ENCODE measurements around the gene RNF128.

RNF128 gene

GRCh38 chrX:106692425-106693065 lies 34.0 kb upstream of the RNF128 start:
- Histone ChIP-seq H3K9me2 (replicated peaks; ENCODE audit: insufficient read depth, low read length) (no peaks in the 10 kb centered on the region), H3K27ac (ENCODE audit: low read length) (no peak overlapping the region), H4K20me1 (ENCODE audit: insufficient read depth, low read length) (no peaks in the 10 kb centered on the region), H3K27me3 (replicated peaks; ENCODE audit: insufficient read depth, low read length) (no peaks in the 10 kb centered on the region), H3K4me1 (ENCODE audit: low read length) (no peaks in the 10 kb centered on the region), H3K79me2 (ENCODE audit: low read length) (no peaks in the 10 kb centered on the region), H3K9me3 (replicated peaks; ENCODE audit: insufficient read depth, low read length) (no peaks in the 10 kb centered on the region), H3K4me3 (ENCODE audit: low read length) (no peak overlapping the region), H3F3A (ENCODE audit: insufficient read depth, low read length) (no peaks in the 10 kb centered on the region), H3K36me3 (replicated peaks; ENCODE audit: insufficient read depth, low read length) (no peaks in the 10 kb centered on the region), H3K4me2 (ENCODE audit: low read depth, low read length) (no peak overlapping the region), H3K9ac (ENCODE audit: low read length) (no peak overlapping the region), H2AFZ (ENCODE audit: low read length) (no peak overlapping the region)
- TF ChIP-seq EZH2phosphoT487 (IDR thresholded peaks at IDR 0.05; ENCODE audit: low read length) (no peak), CTCF (IDR thresholded peaks at IDR 0.05; ENCODE audit: low read length) (no peak)
- DNase-seq, result no peak

GRCh38 chrX:106696502-106696901 lies 30.0 kb upstream of the RNF128 start:
- Histone ChIP-seq H3K9me2 (replicated peaks; ENCODE audit: insufficient read depth, low read length) (no peaks in the 10 kb centered on the region), H3K27ac (ENCODE audit: low read length) (no peak overlapping the region), H2AFZ (ENCODE audit: low read length) (no peak overlapping the region), H3K4me2 (ENCODE audit: low read depth, low read length) (no peak overlapping the region), H3K9me3 (replicated peaks; ENCODE audit: insufficient read depth, low read length) (no peaks in the 10 kb centered on the region), H3K79me2 (ENCODE audit: low read length) (no peaks in the 10 kb centered on the region), H3F3A (ENCODE audit: insufficient read depth, low read length) (no peaks in the 10 kb centered on the region), H4K20me1 (ENCODE audit: insufficient read depth, low read length) (no peaks in the 10 kb centered on the region), H3K36me3 (replicated peaks; ENCODE audit: insufficient read depth, low read length) (no peaks in the 10 kb centered on the region), H3K27me3 (replicated peaks; ENCODE audit: insufficient read depth, low read length) (no peaks in the 10 kb centered on the region), H3K4me3 (ENCODE audit: low read length) (no peak overlapping the region), H3K9ac (ENCODE audit: low read length) (no peak overlapping the region), H3K4me1 (ENCODE audit: low read length) (no peaks in the 10 kb centered on the region)
- DNase-seq, result no peak
- no peak for TF ChIP-seq EZH2phosphoT487 (IDR thresholded peaks at IDR 0.05; ENCODE audit: low read length)

GRCh38 chrX:106698693-106699092 lies 27.8 kb upstream of the RNF128 start:
- Histone ChIP-seq H2AFZ (ENCODE audit: low read length) (no peak overlapping the region), H3K4me3 (ENCODE audit: low read length) (no peak overlapping the region), H3K9ac (ENCODE audit: low read length) (no peak overlapping the region), H3K4me1 (ENCODE audit: low read length) (no peaks in the 10 kb centered on the region), H3K79me2 (ENCODE audit: low read length) (no peaks in the 10 kb centered on the region), H3K4me2 (ENCODE audit: low read depth, low read length) (no peak overlapping the region), H4K20me1 (ENCODE audit: insufficient read depth, low read length) (no peaks in the 10 kb centered on the region), H3K27me3 (replicated peaks; ENCODE audit: insufficient read depth, low read length) (no peaks in the 10 kb centered on the region), H3K9me2 (replicated peaks; ENCODE audit: insufficient read depth, low read length) (no peaks in the 10 kb centered on the region), H3K36me3 (replicated peaks; ENCODE audit: insufficient read depth, low read length) (no peaks in the 10 kb centered on the region), H3K27ac (ENCODE audit: low read length) (no peak overlapping the region), H3K9me3 (replicated peaks; ENCODE audit: insufficient read depth, low read length) (no peaks in the 10 kb centered on the region), H3F3A (ENCODE audit: insufficient read depth, low read length) (no peaks in the 10 kb centered on the region)
- TF ChIP-seq CTCF (IDR thresholded peaks at IDR 0.05; ENCODE audit: low read length), result no peak
- no peak for TF ChIP-seq EZH2 (optimal IDR thresholded peaks at IDR 0.05; ENCODE audit: low read depth, low read length)
- no peak for TF ChIP-seq EZH2phosphoT487 (IDR thresholded peaks at IDR 0.05; ENCODE audit: low read length)
- DNase-seq, result no peak

GRCh38 chrX:106702636-106703035 lies 23.9 kb upstream of the RNF128 start:
- no peaks in the 10 kb centered on the region for H3K4me1 ChIP-seq (ENCODE audit: low read length)
- no peak overlapping the region for H3K4me3 ChIP-seq (ENCODE audit: low read length)
- DNase-seq, result no peak
- no peaks in the 10 kb centered on the region for H3K27me3 ChIP-seq (replicated peaks; ENCODE audit: insufficient read depth, low read length)
- no peaks in the 10 kb centered on the region for H3K9me3 ChIP-seq (replicated peaks; ENCODE audit: insufficient read depth, low read length)
- H3F3A ChIP-seq (ENCODE audit: insufficient read depth, low read length), result no peaks in the 10 kb centered on the region
- no peaks in the 10 kb centered on the region for H3K36me3 ChIP-seq (replicated peaks; ENCODE audit: insufficient read depth, low read length)
- no peak overlapping the region for H3K9ac ChIP-seq (ENCODE audit: low read length)
- TF ChIP-seq EZH2 (optimal IDR thresholded peaks at IDR 0.05; ENCODE audit: low read depth, low read length) (no peak), EZH2phosphoT487 (IDR thresholded peaks at IDR 0.05; ENCODE audit: low read length) (no peak), CTCF (IDR thresholded peaks at IDR 0.05; ENCODE audit: low read length) (no peak)
- no peaks in the 10 kb centered on the region for H3K9me2 ChIP-seq (replicated peaks; ENCODE audit: insufficient read depth, low read length)
- H2AFZ ChIP-seq (ENCODE audit: low read length), result no peak overlapping the region
- no peak overlapping the region for H3K27ac ChIP-seq (ENCODE audit: low read length)
- H4K20me1 ChIP-seq (ENCODE audit: insufficient read depth, low read length), result no peaks in the 10 kb centered on the region
- no peaks in the 10 kb centered on the region for H3K79me2 ChIP-seq (ENCODE audit: low read length)
- H3K4me2 ChIP-seq (ENCODE audit: low read depth, low read length), result no peak overlapping the region

All from MM.1S (cell line).